Measurements from ENCODE around the gene C1QB. TPM values are rescaled to one million over a fixed set of nuclear protein-coding genes. Genes with fewer than 3 reads are reported as not detected.

C1QB gene
- total RNA-seq, 2 experiments from 2014 or later = not detected

DNA sequence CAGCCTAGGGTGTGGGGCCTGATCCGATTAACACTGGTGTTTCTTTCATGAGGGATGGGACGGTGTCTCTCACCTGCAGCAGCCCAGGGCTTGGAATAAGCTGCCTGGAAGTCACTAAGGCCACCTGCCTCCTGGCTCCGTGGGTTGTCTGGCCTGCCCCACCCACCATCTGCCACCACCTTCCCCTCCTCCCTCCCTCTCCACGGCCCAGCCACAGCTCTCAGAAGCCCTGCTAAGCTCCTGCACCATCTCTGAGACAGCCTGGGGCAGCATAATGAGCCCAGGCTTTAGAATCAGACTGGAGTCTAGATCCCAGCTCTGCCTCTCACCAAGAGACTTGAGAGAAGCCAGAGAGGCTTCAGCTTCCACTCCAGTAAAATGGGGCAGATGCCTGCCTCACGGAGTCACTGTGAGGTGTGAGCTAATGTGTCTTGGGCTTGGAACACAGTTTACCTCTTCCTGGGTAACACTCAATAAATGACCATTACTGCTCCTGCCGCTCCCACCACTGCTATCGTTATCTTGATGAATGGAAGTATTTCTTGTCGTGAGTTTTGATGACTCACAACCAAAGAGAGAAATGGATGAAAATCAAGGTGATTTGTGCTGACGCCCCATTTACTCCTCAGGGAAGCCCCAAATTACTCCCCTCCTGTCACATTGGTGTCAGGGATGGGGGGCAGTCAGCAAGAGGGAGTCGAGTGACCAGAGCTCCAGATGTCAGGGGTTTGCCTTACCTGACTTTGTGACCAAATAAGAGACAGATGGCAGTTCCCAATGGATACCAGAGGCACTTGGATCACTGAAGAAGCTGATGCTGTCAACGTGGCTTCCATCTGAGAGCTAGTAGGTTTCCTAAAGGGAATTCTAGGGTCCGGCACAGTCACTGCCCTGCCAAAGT lies 40.1 kb upstream of the C1QB start:
- intact Hi-C loops (cut with micrococcal nuclease; ENCODE audit: unreplicated experiment) = no loop called here
- CTCF ChIA-PET (ENCODE audit: unreplicated experiment) = no interaction called here
- no TSS peak for BruUV-seq (replicated peaks)

DNA sequence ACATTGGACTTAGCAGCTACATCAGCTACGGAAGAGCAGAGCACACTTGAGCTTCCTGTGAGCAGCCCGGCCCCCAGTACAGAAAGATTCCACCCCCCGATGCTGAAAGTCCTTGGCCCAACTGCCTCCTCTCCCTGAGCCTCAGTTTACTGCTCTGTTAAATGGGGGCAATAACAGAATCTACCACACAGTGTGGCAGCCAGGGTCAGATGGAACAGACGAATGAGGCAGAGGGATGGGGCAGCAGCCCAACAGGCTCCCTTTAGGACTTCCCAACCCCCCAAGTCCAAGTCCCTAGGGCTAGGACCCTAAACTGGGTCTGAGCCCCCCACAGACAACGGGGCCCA lies 39.5 kb upstream of the C1QB start:
- H4K20me1 ChIP-seq (ENCODE audit: insufficient read depth, low read length) = no peaks in the 10 kb centered on the region
- no peaks in the 10 kb centered on the region for H3K9me3 ChIP-seq (ENCODE audit: low read length)
- no peak overlapping the region for H3K4me2 ChIP-seq (ENCODE audit: low read length)
- H3K9me2 ChIP-seq (ENCODE audit: insufficient read depth, low read length) = no peaks in the 10 kb centered on the region
- H3K4me1 ChIP-seq (ENCODE audit: insufficient read depth, low read length, poor library complexity, severe bottlenecking) = no peaks in the 10 kb centered on the region
- H3K36me3 ChIP-seq (ENCODE audit: insufficient read depth, low read length) = no peaks in the 10 kb centered on the region
- no peak overlapping the region for H3K27ac ChIP-seq (ENCODE audit: low read depth, low read length, poor library complexity, severe bottlenecking)
- no peak overlapping the region for H2AFZ ChIP-seq (ENCODE audit: low read length)
- no peaks in the 10 kb centered on the region for H3K79me2 ChIP-seq (ENCODE audit: insufficient read depth, low read depth, low read length)
- ChIA-PET POLR2A (no interaction called here), CTCF (ENCODE audit: unreplicated experiment) (no interaction called here)
- intact Hi-C loops (cut with micrococcal nuclease; ENCODE audit: unreplicated experiment) = no loop called here
- DNase-seq (ENCODE audit: low spot score) = no peak
- no peak overlapping the region for H3K4me3 ChIP-seq (ENCODE audit: low read depth, low read length, poor library complexity, severe bottlenecking)
- TF ChIP-seq EZH2phosphoT487 (IDR thresholded peaks at IDR 0.05; ENCODE audit: borderline replicate concordance, low read depth, low read length) (no peak), CTCF (conservative IDR thresholded peaks at IDR 0.05; ENCODE audit: low read length) (no peak)
- BruUV-seq (replicated peaks) = no TSS peak

More for the DNA sequence above, 40.1 kb upstream of the C1QB start:
- Histone ChIP-seq H3K4me1 (ENCODE audit: insufficient read depth, low read length, poor library complexity, severe bottlenecking) (no peaks in the 10 kb centered on the region), H3K79me2 (ENCODE audit: insufficient read depth, low read depth, low read length) (no peaks in the 10 kb centered on the region), H2AFZ (ENCODE audit: low read length) (no peak overlapping the region), H3K9me2 (ENCODE audit: insufficient read depth, low read length) (no peaks in the 10 kb centered on the region), H3K27ac (ENCODE audit: low read depth, low read length, poor library complexity, severe bottlenecking) (no peak overlapping the region), H3K4me2 (ENCODE audit: low read length) (no peak overlapping the region), H3K9me3 (ENCODE audit: low read length) (no peaks in the 10 kb centered on the region), H3K4me3 (ENCODE audit: low read depth, low read length, poor library complexity, severe bottlenecking) (no peak overlapping the region), H3K36me3 (ENCODE audit: insufficient read depth, low read length) (no peaks in the 10 kb centered on the region), H4K20me1 (ENCODE audit: insufficient read depth, low read length) (no peaks in the 10 kb centered on the region)
- POLR2A ChIA-PET = no interaction called here
- DNase-seq (ENCODE audit: low spot score) = no peak
- no peak for TF ChIP-seq EZH2phosphoT487 (IDR thresholded peaks at IDR 0.05; ENCODE audit: borderline replicate concordance, low read depth, low read length)

GRCh38 chr1:22613951-22614350 lies 39.1 kb upstream of the C1QB start:
- Histone ChIP-seq H3K9me3 (ENCODE audit: low read length) (no peaks in the 10 kb centered on the region), H3K4me2 (ENCODE audit: low read length) (no peak overlapping the region), H3K36me3 (ENCODE audit: insufficient read depth, low read length) (no peaks in the 10 kb centered on the region), H3K9me2 (ENCODE audit: insufficient read depth, low read length) (no peaks in the 10 kb centered on the region), H3K79me2 (ENCODE audit: insufficient read depth, low read depth, low read length) (no peaks in the 10 kb centered on the region), H3K4me1 (ENCODE audit: insufficient read depth, low read length, poor library complexity, severe bottlenecking) (no peaks in the 10 kb centered on the region), H3K27ac (ENCODE audit: low read depth, low read length, poor library complexity, severe bottlenecking) (no peak overlapping the region), H2AFZ (ENCODE audit: low read length) (no peak overlapping the region), H4K20me1 (ENCODE audit: insufficient read depth, low read length) (no peaks in the 10 kb centered on the region), H3K4me3 (ENCODE audit: low read depth, low read length, poor library complexity, severe bottlenecking) (no peak overlapping the region)
- no TSS peak for BruUV-seq (replicated peaks)
- intact Hi-C loops (cut with micrococcal nuclease; ENCODE audit: unreplicated experiment) = no loop called here
- ChIA-PET CTCF (ENCODE audit: unreplicated experiment) (no interaction called here), POLR2A (no interaction called here)
- no peak for TF ChIP-seq CTCF (conservative IDR thresholded peaks at IDR 0.05; ENCODE audit: low read length)
- no peak for TF ChIP-seq EZH2phosphoT487 (IDR thresholded peaks at IDR 0.05; ENCODE audit: borderline replicate concordance, low read depth, low read length)
- no peak for DNase-seq (ENCODE audit: low spot score)

Measured in OCI-LY7 (cell line).